HG02840 (cell line): ENCODE results near the gene ZNF354C.

ENCODE experiments used
- ATAC-seq: cut with Tn5 transposase; IDR thresholded peaks from one replicate; pipeline ENCODE4 v1.9.1; 2021; ENCODE audit warnings: mild to moderate bottlenecking, moderate library complexity, moderate number of reproducible peaks; ENCODE audit not compliant: unreplicated experiment, low FRiP score

ZNF354C gene

DNA sequence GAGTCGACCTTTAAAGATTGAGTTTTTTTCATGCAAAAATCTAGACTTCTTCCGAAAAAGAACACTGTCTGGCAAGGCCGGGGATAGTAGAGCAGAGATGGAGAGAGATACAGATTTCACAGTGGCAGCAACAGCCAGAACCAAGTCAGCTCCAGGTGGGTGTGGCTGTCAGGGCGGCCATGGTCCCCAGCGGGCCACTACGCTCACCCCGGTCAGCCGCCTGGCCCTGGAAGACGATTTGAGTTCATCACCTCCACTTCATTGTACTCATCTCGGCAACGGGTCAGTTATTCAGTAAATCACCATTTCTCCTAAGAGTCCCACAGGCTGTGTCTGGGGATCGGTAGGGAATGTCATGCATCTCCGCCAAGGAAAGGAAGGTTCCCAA is 53.0 kb downstream of the ZNF354C start:
- ATAC-seq: no peak

DNA sequence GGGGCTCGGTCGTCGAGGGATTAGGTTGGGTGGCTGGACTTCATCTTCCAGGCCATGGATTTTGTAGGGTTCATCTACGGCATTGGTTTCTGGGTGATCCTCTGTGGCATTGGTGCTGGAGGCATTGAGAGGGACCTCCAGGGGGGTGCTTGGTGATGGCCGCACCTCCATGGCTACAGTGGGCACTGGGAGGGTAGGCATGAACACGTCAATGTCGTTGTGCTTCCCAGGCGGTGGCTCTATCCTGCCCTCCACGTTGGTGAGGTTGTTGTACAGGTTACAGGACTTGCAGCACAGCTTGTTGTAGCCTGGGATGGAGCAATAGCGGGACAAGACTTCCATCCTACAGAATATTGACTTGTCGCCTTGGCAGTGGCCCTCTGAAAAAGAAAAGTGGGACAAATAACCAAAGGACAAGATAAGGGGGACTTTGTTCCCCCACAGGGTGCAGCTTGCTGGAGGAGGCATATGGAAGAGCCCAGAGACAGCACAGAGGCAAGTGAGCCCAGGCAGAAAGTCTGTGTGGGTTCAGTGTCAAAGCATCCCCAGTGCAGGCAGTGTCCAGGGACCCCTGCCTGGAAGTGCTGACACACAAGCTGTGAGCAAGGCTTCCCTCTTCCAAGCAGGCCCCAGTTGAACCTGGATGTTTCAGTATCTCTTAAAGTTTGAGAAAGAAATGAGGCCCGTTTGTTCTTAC is 53.9 kb downstream of the ZNF354C start:
- ATAC-seq: no peak

DNA sequence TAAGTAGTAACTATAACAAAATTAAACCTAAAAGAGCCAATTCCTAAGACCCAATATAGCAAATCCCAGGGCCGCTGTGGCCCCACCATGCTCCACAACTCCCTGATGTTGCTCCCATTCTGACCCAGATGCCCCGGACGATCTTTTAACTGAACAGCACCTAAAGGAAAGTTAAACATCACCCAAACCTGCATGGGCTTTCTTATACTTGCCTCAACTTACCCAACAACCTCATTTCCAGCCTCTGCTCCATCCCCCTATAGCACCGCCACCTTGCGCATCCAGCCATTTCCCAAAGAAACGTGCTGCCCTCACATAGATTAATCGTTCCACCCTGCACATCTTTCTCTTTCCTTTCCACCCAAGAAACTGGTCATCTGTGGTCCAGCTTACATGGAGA is 54.6 kb downstream of the ZNF354C start:
- no peak for ATAC-seq

DNA sequence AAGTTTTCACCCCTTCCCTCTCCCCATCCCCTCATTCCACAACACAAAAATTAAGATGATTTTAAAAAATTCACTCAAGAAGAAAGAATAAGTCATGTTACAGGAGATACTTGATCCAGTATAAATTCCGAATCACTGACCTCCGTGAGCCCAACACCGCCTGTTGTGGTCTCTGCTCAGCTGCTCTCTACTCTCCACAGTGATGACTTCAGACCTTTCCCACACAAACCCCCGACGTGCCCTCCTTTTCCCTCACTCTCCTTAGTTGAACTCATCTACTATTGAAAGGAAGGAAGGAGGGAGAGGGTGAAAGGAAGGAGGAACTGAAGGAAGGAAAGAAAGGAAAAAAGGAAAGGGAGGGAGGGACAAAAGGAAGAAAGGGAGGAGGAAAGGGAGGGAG is 55.1 kb downstream of the ZNF354C start:
- no peak for ATAC-seq

DNA sequence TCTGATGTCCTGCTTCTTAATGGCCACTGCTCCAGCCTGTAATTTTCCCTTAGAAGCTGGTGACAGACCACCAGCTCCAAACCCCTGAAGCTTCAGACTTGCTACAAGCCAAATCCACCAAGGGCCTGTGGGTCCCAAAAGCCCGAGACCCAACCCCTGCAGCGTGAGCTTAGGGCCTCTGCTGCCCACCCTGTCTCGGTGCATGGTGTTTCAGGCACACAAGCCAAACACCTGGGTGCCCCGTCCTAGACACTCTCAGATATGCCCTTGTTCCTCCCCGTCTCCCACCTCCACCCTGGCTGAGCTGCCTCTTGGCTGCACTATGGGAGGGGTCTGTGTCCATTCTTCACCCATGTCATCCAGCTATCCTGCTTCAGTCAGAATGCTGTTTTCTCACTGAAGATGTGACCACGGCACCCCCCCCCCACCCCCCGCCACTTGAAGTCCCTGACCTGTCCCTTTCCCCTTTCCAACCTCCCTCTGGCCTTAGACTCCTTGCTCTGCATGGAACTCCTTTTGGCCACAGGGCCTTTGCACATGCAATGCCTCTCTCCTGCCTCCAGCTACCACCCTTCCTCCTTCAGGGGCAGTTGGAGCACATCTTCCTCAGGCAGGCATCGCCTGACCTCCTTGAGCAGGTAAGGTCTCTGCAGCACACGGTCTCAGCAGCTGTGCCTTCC is 55.8 kb downstream of the ZNF354C start:
- ATAC-seq: no peak

DNA sequence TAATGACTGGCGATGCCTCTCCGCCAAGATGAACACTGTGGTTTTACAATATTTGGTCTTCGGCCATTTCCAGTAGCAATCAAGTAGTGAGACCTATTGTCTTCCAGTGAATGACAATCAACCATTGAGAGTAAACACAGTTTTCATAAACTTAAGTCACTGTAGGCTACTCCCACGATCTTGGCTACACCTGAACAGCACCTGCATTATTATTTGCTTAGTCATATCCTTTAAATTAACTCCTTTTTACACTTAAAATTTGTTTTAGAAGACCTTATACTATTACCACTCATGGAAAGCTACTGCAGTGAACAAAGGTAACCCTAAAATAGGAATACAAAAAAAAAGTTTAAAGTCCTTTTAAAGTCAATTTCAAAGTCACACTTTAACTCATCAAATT is 58.2 kb downstream of the ZNF354C start:
- ATAC-seq: no peak

DNA sequence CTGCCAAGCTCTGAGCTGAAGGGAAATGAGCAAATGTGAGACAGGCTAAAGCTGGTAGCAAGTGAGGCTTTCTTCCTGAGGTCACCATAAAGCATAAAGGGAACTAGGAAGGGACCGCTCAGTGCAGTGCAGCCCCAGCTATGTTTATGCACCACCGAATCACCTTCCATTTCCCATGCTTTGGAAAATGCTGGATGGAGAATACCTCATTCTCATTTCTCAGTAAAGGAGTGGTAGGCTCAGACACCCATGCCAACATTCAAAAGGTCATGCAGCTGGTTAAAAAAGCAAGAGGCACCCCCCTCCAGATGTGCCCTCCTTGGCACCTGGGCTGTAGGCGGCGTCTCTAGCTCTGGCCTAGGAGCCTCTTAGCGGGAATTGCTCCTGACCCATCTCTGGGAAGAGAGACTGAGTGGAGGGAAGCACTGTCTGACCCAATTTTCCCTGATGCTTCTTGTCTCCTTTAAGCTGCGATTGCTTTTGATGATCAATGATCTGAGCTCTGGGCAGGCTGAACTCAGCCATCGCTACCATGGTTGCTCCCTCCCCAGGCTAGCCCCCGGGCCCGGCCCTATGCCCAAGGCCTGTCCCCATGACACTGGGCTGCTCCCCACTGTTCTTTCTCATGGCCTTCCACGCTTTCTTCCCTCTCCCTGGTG is 58.7 kb downstream of the ZNF354C start:
- ATAC-seq: no peak

DNA sequence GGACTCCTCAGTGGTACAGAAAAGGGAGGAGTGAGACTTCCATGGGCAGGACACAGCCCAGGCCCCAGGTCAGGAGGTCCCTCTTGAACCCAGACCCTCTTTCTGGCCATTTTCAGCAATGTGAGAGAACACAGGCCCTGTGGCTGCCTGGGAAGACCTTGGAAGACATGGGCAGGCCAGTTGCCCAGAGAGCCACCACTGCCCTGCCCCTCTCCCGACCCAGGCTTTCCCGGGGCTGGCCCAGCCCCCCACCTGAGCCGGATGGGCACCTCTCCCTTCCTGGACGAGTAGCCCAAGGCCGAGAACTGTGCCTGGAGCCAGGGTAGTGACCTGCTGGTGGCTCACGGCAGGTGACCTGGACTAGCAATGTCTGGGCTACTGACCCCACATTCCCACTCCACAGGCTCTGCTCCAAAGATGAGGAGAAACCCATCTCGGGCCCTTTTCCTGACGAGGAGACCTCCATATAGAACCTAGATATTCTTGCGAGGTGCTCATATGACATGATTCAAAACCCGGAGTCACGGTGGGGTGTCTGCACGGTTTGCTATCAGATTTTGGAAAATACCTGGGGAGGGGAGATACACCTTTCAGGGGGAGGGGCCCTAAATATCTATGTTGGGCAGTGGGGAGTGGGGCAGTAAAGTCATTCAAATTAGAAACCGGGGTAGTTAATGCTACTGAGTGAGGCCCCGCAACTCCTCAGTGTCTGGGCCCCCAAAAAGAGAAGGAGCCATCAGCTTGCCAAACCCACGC is 59.4 kb downstream of the ZNF354C start:
- ATAC-seq: no peak

DNA sequence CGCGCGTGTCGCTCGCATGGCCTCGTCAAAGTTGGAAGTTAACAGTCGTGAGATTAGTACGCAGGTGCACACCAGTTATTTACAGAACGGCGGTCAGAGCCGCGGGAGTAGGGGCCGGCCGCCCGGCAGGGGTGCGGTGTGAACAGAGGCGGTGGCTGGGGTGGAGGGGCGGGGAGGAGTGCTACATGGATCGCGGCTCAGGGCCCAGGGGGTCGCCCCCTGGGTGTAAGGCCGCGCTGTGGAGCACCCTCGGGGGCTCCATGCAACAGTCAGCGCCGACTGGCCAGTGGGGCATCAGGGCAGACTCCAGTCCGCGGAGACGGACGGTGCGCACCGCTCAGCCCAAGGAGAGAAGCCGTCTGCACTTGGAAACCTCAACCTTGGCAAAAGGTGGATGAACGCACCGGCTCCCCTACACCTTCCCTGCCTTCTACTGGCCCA is 60.3 kb downstream of the ZNF354C start:
- ATAC-seq: no peak

DNA sequence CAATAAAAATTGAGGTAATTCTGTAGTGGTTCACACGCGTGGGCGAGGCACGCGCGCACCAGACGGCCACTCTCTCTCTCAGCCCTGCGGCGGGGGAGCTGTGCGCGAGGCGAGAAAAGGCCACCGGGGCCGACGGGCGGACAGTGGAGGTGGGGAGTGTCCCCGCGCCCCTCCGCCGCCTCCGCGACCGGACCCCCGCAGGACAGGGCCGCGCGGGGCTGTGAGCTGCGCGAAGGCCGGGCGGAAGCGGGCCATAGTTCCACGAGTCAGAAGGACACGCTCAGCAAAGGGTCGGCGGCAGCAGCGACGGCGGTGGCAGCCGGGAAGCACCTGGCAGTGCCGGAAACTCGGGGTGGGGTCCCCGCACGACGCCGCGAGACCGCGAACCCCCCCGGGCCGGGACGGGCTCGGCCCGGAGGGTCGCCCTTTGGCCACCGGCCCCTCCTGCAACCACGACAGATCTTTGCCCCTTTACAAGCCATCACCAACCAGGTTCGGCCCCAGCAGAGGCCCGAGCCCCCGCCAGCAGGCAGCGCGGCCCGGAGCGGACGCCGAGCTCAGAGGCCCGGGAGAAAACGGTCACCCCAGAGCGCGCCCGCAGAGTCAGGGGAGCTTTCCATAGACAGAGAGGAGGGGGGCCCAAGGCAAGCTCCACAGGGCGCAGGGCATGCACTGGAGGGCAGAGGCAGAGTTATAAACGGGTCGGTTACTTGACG is 60.9 kb downstream of the ZNF354C start:
- no peak for ATAC-seq

DNA sequence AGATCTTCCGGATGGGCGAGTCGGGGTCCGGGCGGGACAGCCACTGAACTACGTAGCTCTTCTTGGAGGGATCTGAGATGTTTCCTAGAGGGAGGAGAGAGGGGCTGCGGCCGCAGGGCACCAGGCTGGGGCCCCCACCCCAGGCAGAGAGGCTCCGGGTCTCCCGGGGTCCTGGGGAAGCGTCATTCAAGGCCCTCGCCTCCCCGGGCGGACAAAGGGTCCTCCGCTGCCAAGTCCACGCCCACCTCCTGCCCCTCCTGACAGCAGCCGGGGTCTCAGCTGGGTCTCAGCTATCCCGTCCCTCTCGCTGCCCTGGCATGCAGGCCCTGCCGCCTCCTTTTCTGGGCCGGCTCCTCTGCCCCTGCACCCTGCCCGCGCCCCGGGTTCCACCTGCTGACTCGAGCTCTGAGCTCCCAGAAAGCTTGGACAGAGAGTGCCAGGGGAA is 61.5 kb downstream of the ZNF354C start:
- no peak for ATAC-seq

DNA sequence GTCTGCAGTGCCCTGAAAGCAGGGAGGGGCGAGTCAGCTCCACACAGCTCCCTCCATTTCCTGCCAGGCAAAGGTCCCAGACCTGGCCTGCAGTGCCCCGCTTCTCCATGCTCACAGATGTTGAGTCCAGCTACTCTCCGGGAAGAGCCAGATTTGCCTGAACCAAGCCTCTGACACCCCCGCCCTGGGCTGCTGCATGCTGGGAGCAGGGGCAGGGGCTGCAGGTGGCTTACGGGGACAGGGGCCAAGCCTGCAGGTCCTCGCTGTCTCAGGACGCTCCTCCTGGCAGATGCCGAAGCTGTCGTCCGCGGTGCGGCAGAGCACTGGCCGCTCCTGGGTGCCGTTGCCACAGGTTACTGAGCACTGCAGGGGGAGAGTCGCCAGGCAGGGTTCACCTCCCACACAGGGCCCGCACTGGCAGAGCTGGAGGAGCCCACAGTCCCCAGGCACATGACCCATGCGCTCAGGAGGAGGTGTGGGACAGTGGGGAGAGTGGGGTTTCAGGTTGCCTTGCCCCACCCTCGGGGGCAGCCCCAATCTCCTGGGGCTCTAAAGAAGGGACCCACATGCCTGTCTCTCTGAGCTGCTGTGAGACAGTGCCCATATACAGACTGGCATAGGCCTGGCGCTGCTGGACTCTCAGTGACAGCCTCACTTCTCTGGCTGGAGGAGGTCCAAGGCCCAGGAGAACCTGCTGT is 62.4 kb downstream of the ZNF354C start:
- no peak for ATAC-seq

DNA sequence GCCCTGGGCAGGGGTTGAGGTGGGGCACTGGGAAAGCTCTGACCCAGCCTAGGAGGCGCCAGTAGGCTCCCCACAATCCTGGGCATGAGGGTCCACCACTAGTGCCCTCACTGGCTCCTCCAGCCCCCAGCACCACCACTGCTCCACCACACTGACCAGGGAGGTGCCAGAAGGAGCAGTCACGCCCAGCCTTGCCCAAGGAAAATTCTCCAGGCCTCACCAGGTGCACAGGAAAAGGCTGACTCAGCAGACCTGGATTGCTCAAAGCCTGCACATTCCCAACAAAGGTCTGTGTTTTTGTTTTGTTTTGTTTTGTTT is 62.9 kb downstream of the ZNF354C start:
- no peak for ATAC-seq

DNA sequence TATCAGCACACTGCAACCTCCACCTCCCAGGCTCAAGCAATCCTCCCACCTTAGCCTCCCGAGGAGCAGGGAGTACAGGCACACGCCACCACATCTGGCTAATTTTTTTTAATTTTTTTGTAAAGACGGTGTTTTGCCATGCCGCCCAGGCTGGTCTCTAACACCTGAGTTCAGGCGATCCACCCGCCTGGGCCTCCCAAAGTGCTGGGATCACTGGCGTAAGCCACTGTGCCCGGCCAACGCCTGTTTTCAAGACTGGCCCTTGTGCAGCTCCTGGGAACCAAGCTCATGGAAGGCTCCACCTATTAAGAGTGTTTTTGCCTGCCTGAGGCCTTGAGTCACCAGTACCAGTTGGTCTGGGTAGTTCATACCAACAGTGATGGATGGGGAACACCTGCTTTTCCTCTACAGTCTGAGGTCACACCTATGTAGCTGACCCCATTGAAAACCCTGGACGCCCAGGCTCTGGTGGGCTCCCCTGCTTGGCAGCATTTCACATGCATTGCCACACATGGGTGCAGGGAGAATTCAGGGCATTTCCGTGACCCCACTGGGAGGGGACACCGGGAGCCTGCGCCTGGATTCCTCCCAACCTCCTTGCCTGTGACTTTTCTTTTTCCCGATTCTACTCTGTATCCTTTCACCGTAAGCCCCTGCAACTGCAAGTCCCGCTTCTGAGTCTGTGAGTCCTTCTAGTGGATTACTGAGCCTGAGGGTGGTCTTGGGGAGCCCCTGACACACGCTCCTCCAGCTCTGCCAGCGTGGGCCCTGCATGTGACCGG is 63.5 kb downstream of the ZNF354C start:
- no peak for ATAC-seq

DNA sequence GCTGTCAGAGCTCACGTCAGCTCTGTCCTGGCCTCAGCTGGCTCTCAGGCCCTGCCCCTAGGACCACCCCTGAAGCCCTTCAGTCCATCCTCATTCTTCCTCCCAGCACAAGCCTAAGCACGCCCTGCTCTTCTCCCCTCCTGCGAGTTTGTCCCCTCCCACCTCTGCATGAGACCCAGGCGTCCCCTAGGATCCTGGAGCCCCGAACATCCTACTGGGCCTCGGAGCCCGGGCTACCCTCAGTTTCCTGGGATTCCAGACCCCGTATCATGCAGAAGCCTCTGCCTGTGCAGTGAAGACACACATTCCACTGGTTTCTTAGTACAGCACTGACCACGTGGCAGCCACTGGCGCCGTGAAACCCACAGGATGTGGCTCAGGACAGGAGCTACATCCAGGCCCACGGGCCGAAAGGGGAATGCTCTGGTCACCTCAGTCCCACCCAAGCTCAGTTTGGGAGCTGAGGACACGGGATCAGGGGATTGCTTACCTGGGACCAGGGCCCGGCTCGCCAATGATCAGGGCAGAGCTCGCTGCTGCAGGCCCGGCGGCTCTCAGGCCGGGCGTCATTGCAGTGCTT is 64.2 kb downstream of the ZNF354C start:
- no peak for ATAC-seq

DNA sequence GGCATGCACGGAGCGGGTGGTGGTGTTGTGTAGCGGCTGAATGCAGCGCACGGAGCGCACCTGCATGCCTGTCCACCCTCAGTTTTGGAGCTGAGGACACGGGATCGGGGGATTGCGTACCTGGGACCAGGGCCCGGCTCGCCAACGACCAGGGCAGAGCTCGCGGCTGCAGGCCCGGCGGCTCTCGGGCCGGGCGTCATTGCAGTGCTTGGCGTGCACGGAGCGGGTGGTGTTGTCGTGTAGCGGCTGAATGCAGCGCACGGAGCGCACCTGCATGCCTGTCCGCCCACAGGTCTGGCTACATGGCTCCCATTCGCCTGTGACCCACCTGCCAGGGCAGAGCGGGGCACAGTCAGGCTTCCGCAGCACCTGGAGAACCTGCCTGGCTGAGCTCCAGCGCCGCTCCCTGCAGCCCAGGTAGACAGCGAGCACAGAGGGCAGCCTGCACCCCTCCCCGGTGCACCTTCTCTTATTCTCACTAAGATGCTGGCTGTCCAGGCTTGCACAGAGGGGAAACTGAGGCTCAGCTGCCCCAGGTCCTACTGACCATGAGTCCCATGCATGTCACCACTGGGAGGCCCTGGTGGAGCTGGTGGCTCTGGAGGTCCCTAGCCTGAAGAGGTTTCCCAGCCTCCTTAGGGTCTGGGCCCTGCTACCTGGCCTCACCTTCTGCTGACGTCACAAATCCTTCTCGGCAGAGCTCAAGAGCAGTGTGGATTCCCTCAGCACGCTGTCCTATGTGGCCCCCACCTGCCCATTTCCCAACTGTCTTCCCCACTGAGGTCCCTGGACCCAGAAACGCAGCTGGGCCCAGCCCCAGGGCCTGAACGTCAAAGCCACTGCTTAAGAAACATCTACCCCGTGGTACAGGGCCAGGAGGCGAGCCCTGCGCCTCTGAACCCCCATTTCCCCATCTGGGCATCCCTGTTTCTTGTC is 64.9 kb downstream of the ZNF354C start:
- ATAC-seq: no peak

DNA sequence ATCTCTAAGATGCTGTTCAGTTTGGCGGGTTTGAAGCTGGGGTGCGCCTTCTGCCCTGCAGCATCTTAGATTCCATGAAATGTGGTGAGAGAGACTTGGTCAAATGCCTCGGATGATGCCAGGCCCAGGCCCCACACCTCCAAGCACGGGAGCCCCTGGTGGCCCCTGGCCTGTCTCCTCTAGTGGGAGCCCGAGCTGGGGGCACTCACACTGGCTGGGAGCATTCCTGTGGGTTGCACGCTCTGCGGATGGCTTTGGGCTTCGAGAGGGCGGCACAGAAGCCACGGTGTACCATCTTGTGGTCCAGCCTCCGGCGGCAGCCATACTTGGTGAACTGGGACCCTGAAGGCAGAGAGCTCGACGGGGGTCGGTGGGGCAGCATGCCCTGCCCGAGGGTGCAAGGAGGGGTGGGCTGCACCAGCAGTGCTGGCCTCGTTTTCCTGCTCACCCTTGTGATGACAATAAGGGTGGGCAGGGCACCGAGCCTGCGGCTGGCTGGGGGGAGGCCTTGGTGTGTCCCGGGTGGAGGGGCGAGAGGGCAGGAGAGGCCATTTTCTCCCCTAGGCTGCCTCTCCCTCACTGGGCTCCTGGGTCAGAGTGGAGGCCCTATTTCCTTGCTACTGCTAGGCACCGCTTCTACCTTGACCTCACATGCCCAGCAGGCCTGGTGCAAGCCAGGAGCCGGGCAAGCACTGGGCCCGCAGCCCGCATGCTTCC is 65.8 kb downstream of the ZNF354C start:
- no peak for ATAC-seq
